CD14-positive monocyte (primary cell): Measurements from ENCODE around the gene NPAS2. TPM values are rescaled to one million over a fixed set of nuclear protein-coding genes. Genes with fewer than 3 reads are reported as not detected.

Source experiments
- DNase-seq, 3 donors: peaks; one replicate each; pipeline ENCODE4 v3.0.0-alpha.2; 2011 to 2022
- H2AFZ ChIP-seq: 2 replicates; pipeline ENCODE4 v1.6.0; 2012; ENCODE audit warnings: mild to moderate bottlenecking, low read depth, low read length, inconsistent platforms; ENCODE audit not compliant: insufficient read depth, poor library complexity, severe bottlenecking
- H3K27ac ChIP-seq, 2 donors: 1 replicate in 1 of 2; 2 replicates in 1 of 2; pipeline ENCODE4 v1.5.1; 2012 to 2013; ENCODE audit warnings: low read length in 2 of 2, control low read depth in 1 of 2, inconsistent platforms in 1 of 2, low read depth in 1 of 2, mild to moderate bottlenecking in 1 of 2
- H3K27me3 ChIP-seq, 2 donors: one replicate each; pipeline versions ENCODE4 v1.6.0 to v1.6.1; 2011 to 2013; ENCODE audit warnings: low read length in 2 of 2; ENCODE audit not compliant: control insufficient read depth in 2 of 2, insufficient read depth in 2 of 2
- H3K36me3 ChIP-seq, 2 donors: replicated peaks in 1 of 2; 1 replicate in 1 of 2; 2 replicates in 1 of 2; pipeline versions ENCODE4 v1.5.1 to v1.6.1; 2012 to 2013; ENCODE audit warnings: low read length in 2 of 2, control low read depth in 1 of 2, inconsistent platforms in 1 of 2, mild to moderate bottlenecking in 1 of 2; ENCODE audit not compliant: insufficient read depth in 2 of 2, control insufficient read depth in 1 of 2
- H3K4me1 ChIP-seq, 2 donors: 1 replicate in 1 of 2; 2 replicates in 1 of 2; pipeline versions ENCODE4 v1.5.1 to v1.6.1; 2012 to 2013; ENCODE audit warnings: low read length in 2 of 2, control low read depth in 1 of 2, inconsistent platforms in 1 of 2, mild to moderate bottlenecking in 1 of 2, moderate library complexity in 1 of 2; ENCODE audit not compliant: insufficient read depth in 2 of 2, control insufficient read depth in 1 of 2
- H3K4me2 ChIP-seq: replicated peaks from 2 replicates; pipeline ENCODE3; 2012; ENCODE audit warnings: low read length, moderate library complexity, mild to moderate bottlenecking; ENCODE audit not compliant: poor library complexity, severe bottlenecking; ENCODE audit errors: extremely low read depth
- H3K4me3 ChIP-seq, 3 experiments: fragments of 200-600 bp in 1 of 3; sonication (generic) in 1 of 3; replicated peaks in 1 of 3; 1 replicate in 2 of 3; 2 replicates in 1 of 3; pipeline ENCODE4 v1.5.1; 2011 to 2013; ENCODE audit warnings: low read length in 3 of 3, mild to moderate bottlenecking in 3 of 3, control low read depth in 2 of 3, low read depth in 2 of 3, inconsistent platforms in 1 of 3, moderate library complexity in 1 of 3
- H3K79me2 ChIP-seq: 2 replicates; pipeline ENCODE4 v1.6.0; 2012; ENCODE audit warnings: mild to moderate bottlenecking, control low read depth, inconsistent platforms, low read length, moderate library complexity; ENCODE audit not compliant: insufficient read depth
- H3K9ac ChIP-seq: 2 replicates; pipeline ENCODE4 v1.6.0; 2017; ENCODE audit warnings: low read length, mild to moderate bottlenecking; ENCODE audit not compliant: insufficient read depth, poor library complexity, severe bottlenecking
- H3K9me3 ChIP-seq, 2 donors: replicated peaks in 1 of 2; 1 replicate in 1 of 2; 2 replicates in 1 of 2; pipeline versions ENCODE4 v1.5.1 to v1.6.1; 2012 to 2013; ENCODE audit warnings: low read length in 2 of 2, control low read depth in 1 of 2; ENCODE audit not compliant: control insufficient read depth in 1 of 2, insufficient read depth in 1 of 2
- H4K20me1 ChIP-seq: 2 replicates; pipeline ENCODE4 v1.6.0; 2012; ENCODE audit warnings: mild to moderate bottlenecking, low read length, control low read depth, moderate library complexity; ENCODE audit not compliant: insufficient read depth
- H3K27ac Mint-ChIP-seq, 7 donors: one replicate each; pipeline ENCODE4 v1.8.0; 2020; ENCODE audit warnings: mild to moderate bottlenecking in 7 of 7, mixed read lengths in 7 of 7, moderate library complexity in 6 of 7, inconsistent platforms in 2 of 7
- H3K27me3 Mint-ChIP-seq, 3 donors: one replicate each; pipeline ENCODE4 v1.8.0; 2021 to 2022; ENCODE audit warnings: low read depth in 3 of 3, mild to moderate bottlenecking in 3 of 3, mixed read lengths in 3 of 3, moderate library complexity in 3 of 3, inconsistent platforms in 1 of 3
- H3K36me3 Mint-ChIP-seq, 2 donors: one replicate each; pipeline ENCODE4 v1.8.0; 2020; ENCODE audit warnings: mixed read lengths in 2 of 2, inconsistent platforms in 1 of 2, mild to moderate bottlenecking in 1 of 2
- H3K4me1 Mint-ChIP-seq: one replicate; pipeline ENCODE4 v1.8.0; 2020; ENCODE audit warnings: mild to moderate bottlenecking, mixed read lengths
- H3K4me3 Mint-ChIP-seq, 2 donors: one replicate each; pipeline ENCODE4 v1.8.0; 2020; ENCODE audit warnings: mild to moderate bottlenecking in 2 of 2, mixed read lengths in 2 of 2, moderate library complexity in 1 of 2
- H3K9me3 Mint-ChIP-seq, 7 donors: one replicate each; pipeline ENCODE4 v1.8.0; 2020 to 2022; ENCODE audit warnings: mixed read lengths in 7 of 7, mild to moderate bottlenecking in 6 of 7, moderate library complexity in 6 of 7, inconsistent platforms in 2 of 7
- CTCF ChIP-seq: fragments of 200-600 bp; IDR thresholded peaks from one replicate; pipeline ENCODE4 v1.8.0; 2022; ENCODE audit warnings: antibody characterized with exemption, mild to moderate bottlenecking
- WGBS: methylation state at CpG from one replicate; pipeline ENCODE4 v1.1.5; 2013; ENCODE audit warnings: missing lambda C conversion rate; ENCODE audit not compliant: insufficient coverage; 5-methylcytosine and 5-hydroxymethylcytosine counted together
- intact Hi-C, 2 donors: fragments of 100-400 bp; cut with micrococcal nuclease; formaldehyde crosslinking; loops; one replicate each; pipeline versions ENCODE4 v1.15.0 to v1.15.1; 2023
- polyA plus RNA-seq, 3 donors: library from polyadenylated mRNA; depleted of rRNA in 1 of 3; unstranded in 2 of 3; stranded (reverse) in 1 of 3; fragments of 300-500 nt in 2 of 3; fragments of >200 nt in 1 of 3; fragmentation: Illumina TruSeq in 2 of 3; gene quantifications; 1 replicate in 2 of 3; 2 replicates in 1 of 3; pipeline ENCODE4 v1.2.3, GENCODE V29; 2012 to 2021

The NPAS2 gene
- polyA plus RNA-seq, 3 donors = not detected

- Histone ChIP-seq H3K4me1 (no peaks in the 10 kb centered on the region), H3K27me3 (peaks cover 0 to 2% of the 10 kb centered on the region in 2 donors), H3K36me3 (no peaks in the 10 kb centered on the region), H3K4me2 (no peak overlapping the region), H3K27ac (no peak overlapping the region), H4K20me1 (no peaks in the 10 kb centered on the region), H3K9me3 (no peaks in the 10 kb centered on the region), H3K79me2 (no peaks in the 10 kb centered on the region), H3K4me3 (no peak overlapping the region), H3K9ac (no peak overlapping the region), H2AFZ (no peak overlapping the region)
- Mint-ChIP-seq H3K4me1 (no peaks in the 10 kb centered on the region), H3K27me3 (peaks cover 8 to 18% (median 17%) of the 10 kb centered on the region in 3 donors), H3K36me3 (no peaks in the 10 kb centered on the region), H3K9me3 (peaks cover 0 to 2% (median 0%) of the 10 kb centered on the region in 7 donors), H3K27ac (no peak overlapping the region), H3K4me3 (no peak overlapping the region)
- TF ChIP-seq CTCF = no peak
- 96% methylated on average over 3 of the region's 6 CpGs for WGBS
- intact Hi-C loops = no loop called here
- DNase-seq = no peak
These were observed 156.1 kb downstream of the NPAS2 start for GRCh38 chr2:100976061-100976460.

DNA sequence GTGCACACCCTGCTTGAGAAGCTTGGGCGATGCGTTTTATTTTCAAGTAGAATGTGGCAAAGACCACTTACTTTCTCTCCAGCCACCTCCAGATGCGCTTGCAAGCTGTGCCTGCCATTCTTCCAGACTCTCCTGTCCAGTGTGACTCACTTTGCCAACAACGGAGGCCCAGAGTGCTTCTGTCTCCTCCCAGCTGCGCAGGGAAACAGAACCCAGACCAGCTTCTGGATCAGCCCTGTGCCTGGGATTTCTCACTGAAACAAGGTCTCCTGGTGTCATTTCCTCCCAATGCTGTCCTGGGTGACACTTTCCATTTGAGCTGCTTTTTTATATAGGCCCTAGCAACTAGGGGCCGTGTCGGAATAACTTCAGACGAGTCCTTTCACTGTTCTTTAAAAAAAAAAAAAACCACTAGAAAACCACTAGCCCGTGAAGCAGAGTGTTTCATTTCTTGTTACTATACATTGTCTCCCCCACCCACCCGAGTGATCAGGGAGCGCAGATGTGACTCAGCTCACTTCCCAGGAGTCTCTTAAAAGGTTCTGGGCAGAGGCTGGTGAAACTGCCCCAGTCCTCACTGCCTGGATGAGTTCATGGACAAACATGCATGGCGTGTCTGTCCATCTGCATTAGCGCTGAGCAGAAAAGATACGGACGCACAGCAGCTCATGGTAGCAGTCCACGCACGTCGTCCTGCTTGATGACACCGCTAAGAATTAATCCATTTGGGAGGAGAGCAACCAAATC is 156.9 kb downstream of the NPAS2 start:
- Mint-ChIP-seq H3K9me3 (peaks cover 0 to 2% (median 0%) of the 10 kb centered on the region in 7 donors), H3K27ac (peak overlapping the region in 1 of 7 donors; percentile 62)
- no peaks in the 10 kb centered on the region for H3K4me1 ChIP-seq

More for the DNA sequence above, 156.9 kb downstream of the NPAS2 start:
- Histone ChIP-seq H2AFZ (no peak overlapping the region), H3K9ac (no peak overlapping the region), H3K36me3 (no peaks in the 10 kb centered on the region), H3K4me3 (no peak overlapping the region), H4K20me1 (no peaks in the 10 kb centered on the region), H3K9me3 (no peaks in the 10 kb centered on the region), H3K4me2 (no peak overlapping the region), H3K27ac (no peak overlapping the region), H3K27me3 (peaks cover 0 to 2% of the 10 kb centered on the region in 2 donors), H3K79me2 (no peaks in the 10 kb centered on the region)
- 86% methylated on average over 16 of the region's 19 CpGs for WGBS
- H3K4me1 Mint-ChIP-seq = no peaks in the 10 kb centered on the region
- no peak for DNase-seq
- peak overlapping the region in 1 of 2 donors; percentile 19 for H3K4me3 Mint-ChIP-seq
- intact Hi-C loops = no loop called here
- no peaks in the 10 kb centered on the region for H3K36me3 Mint-ChIP-seq
- no peak for TF ChIP-seq CTCF
- H3K27me3 Mint-ChIP-seq = peaks cover 8 to 18% (median 18%) of the 10 kb centered on the region in 3 donors
